Astrocyte (in vitro differentiated cells and primary cell): ENCODE measurements around the gene GNAQ. TPM values are rescaled to one million over a fixed set of nuclear protein-coding genes. Genes with fewer than 3 reads are reported as not detected.

Experiments
- DNase-seq: peaks from one replicate; pipeline ENCODE4 v3.0.0-alpha.2; 2010; ENCODE audit warnings: low read depth
- FAIRE-seq: peaks from 2 replicates; lab custom pipeline; 2011; peaks lifted over from hg19 to GRCh38; lab: Jason Lieb, UNC
- H2AFZ ChIP-seq: 2 replicates; pipeline ENCODE4 v1.6.0; 2012; ENCODE audit warnings: low read depth, low read length, inconsistent platforms
- H3K27ac ChIP-seq: 2 replicates; pipeline ENCODE4 v1.5.1; 2011; ENCODE audit warnings: low read depth, low read length, inconsistent platforms
- H3K27me3 ChIP-seq: 2 replicates; pipeline ENCODE4 v1.6.0; 2011; ENCODE audit warnings: low read length, inconsistent platforms; ENCODE audit not compliant: insufficient read depth
- H3K36me3 ChIP-seq: 2 replicates; pipeline ENCODE4 v1.5.1; 2011; ENCODE audit warnings: low read length, inconsistent platforms; ENCODE audit not compliant: insufficient read depth
- H3K4me1 ChIP-seq: 2 replicates; pipeline ENCODE4 v1.5.1; 2011; ENCODE audit warnings: low read length, inconsistent platforms; ENCODE audit not compliant: insufficient read depth
- H3K4me2 ChIP-seq: 2 replicates; pipeline ENCODE4 v1.6.0; 2012; ENCODE audit warnings: low read length, inconsistent platforms
- H3K4me3 ChIP-seq: 2 replicates; pipeline ENCODE4 v1.5.1; 2011; ENCODE audit warnings: low read depth, mild to moderate bottlenecking, low read length, inconsistent platforms; ENCODE audit not compliant: insufficient read depth
- H3K79me2 ChIP-seq: 2 replicates; pipeline ENCODE4 v1.6.0; 2012; ENCODE audit warnings: mild to moderate bottlenecking, low read length, inconsistent platforms; ENCODE audit not compliant: insufficient read depth
- H3K9ac ChIP-seq: 2 replicates; pipeline ENCODE4 v1.6.0; 2012; ENCODE audit warnings: mild to moderate bottlenecking, low read length, inconsistent platforms
- H3K9me3 ChIP-seq: 2 replicates; pipeline ENCODE4 v1.5.1; 2012; ENCODE audit warnings: low read depth, mild to moderate bottlenecking, low read length, inconsistent platforms; ENCODE audit not compliant: insufficient read depth
- H4K20me1 ChIP-seq: 2 replicates; pipeline ENCODE4 v1.6.0; 2012; ENCODE audit warnings: low read length, inconsistent platforms; ENCODE audit not compliant: insufficient read depth
- H3K27ac Mint-ChIP-seq: one replicate; pipeline ENCODE4 v1.8.0; 2021; ENCODE audit warnings: mild to moderate bottlenecking, mixed read lengths; ENCODE audit not compliant: unreplicated experiment
- H3K27me3 Mint-ChIP-seq: one replicate; pipeline ENCODE4 v1.8.0; 2021; ENCODE audit warnings: low read depth, mixed read lengths; ENCODE audit not compliant: unreplicated experiment
- H3K36me3 Mint-ChIP-seq: one replicate; pipeline ENCODE4 v1.8.0; 2021; ENCODE audit warnings: low read depth, mixed read lengths; ENCODE audit not compliant: unreplicated experiment
- H3K4me1 Mint-ChIP-seq: one replicate; pipeline ENCODE4 v1.8.0; 2021; ENCODE audit warnings: low read depth, mixed read lengths; ENCODE audit not compliant: unreplicated experiment
- H3K4me3 Mint-ChIP-seq: one replicate; pipeline ENCODE4 v1.8.0; 2021; ENCODE audit warnings: mild to moderate bottlenecking, moderate library complexity, mixed read lengths; ENCODE audit not compliant: unreplicated experiment
- H3K9me3 Mint-ChIP-seq: one replicate; pipeline ENCODE4 v1.8.0; 2021; ENCODE audit warnings: mild to moderate bottlenecking, mixed read lengths; ENCODE audit not compliant: unreplicated experiment
- CTCF ChIP-seq: IDR thresholded peaks from 2 replicates; pipeline ENCODE4 v1.5.1; 2011; ENCODE audit warnings: low read depth, mild to moderate bottlenecking, inconsistent platforms, low read length, moderate library complexity; ENCODE audit not compliant: insufficient read depth
- EZH2 ChIP-seq: IDR thresholded peaks from 2 replicates; pipeline ENCODE4 v1.6.1; 2012; ENCODE audit warnings: mild to moderate bottlenecking, low read length, inconsistent platforms; ENCODE audit not compliant: insufficient read depth
- total RNA-seq: library from RNA; stranded (reverse); gene quantifications from 2 replicates; pipeline ENCODE4 v1.2.1, GENCODE V29; 2021

GNAQ gene
- total RNA-seq, 1 donor from 2014 or later, result 74.9 TPM

- Mint-ChIP-seq H3K36me3 (peaks cover 12% of the 10 kb centered on the region), H3K27ac (no peak overlapping the region), H3K9me3 (no peaks in the 10 kb centered on the region), H3K4me1 (peaks cover 34% of the 10 kb centered on the region), H3K4me3 (no peak overlapping the region), H3K27me3 (no peaks in the 10 kb centered on the region)
- TF ChIP-seq EZH2, result no peak
- no peak for TF ChIP-seq CTCF
- no peaks in the 10 kb centered on the region for H3K36me3 ChIP-seq
- no peak overlapping the region for H3K4me3 ChIP-seq
- no peak overlapping the region for H3K27ac ChIP-seq
- H2AFZ ChIP-seq, result no peak overlapping the region
- H4K20me1 ChIP-seq, result peaks cover 11% of the 10 kb centered on the region
- H3K9me3 ChIP-seq, result no peaks in the 10 kb centered on the region
- H3K27me3 ChIP-seq, result no peaks in the 10 kb centered on the region
- no peak overlapping the region for H3K9ac ChIP-seq
- DNase-seq, result no peak
- FAIRE-seq, result no peak
- H3K79me2 ChIP-seq, result no peaks in the 10 kb centered on the region
- peaks cover 11% of the 10 kb centered on the region for H3K4me1 ChIP-seq
- H3K4me2 ChIP-seq, result no peak overlapping the region
Observed at GRCh38 chr9:77810637-77811119, 220.9 kb downstream of the GNAQ start.

GRCh38 chr9:77810047-77810446 is 221.6 kb downstream of the GNAQ start:
- H3K4me2 ChIP-seq, result no peak overlapping the region
- Mint-ChIP-seq H3K4me1 (peaks cover 34% of the 10 kb centered on the region), H3K36me3 (peaks cover 12% of the 10 kb centered on the region), H3K9me3 (no peaks in the 10 kb centered on the region), H3K4me3 (no peak overlapping the region), H3K27me3 (no peaks in the 10 kb centered on the region), H3K27ac (no peak overlapping the region)
- H3K4me3 ChIP-seq, result no peak overlapping the region
- H3K36me3 ChIP-seq, result no peaks in the 10 kb centered on the region
- H2AFZ ChIP-seq, result no peak overlapping the region
- DNase-seq (no peak), FAIRE-seq (no peak)
- no peak overlapping the region for H3K9ac ChIP-seq
- H3K4me1 ChIP-seq, result peaks cover 11% of the 10 kb centered on the region
- H3K27ac ChIP-seq, result no peak overlapping the region
- no peak for TF ChIP-seq EZH2
- TF ChIP-seq CTCF, result no peak
- H3K79me2 ChIP-seq, result no peaks in the 10 kb centered on the region
- no peaks in the 10 kb centered on the region for H3K27me3 ChIP-seq
- no peaks in the 10 kb centered on the region for H3K9me3 ChIP-seq
- peaks cover 11% of the 10 kb centered on the region for H4K20me1 ChIP-seq

- H3K27ac ChIP-seq, result no peak overlapping the region
- H3K4me3 ChIP-seq, result no peak overlapping the region
- H3K9me3 ChIP-seq, result no peaks in the 10 kb centered on the region
- peaks cover 11% of the 10 kb centered on the region for H4K20me1 ChIP-seq
- no peak overlapping the region for H2AFZ ChIP-seq
- H3K4me2 ChIP-seq, result no peak overlapping the region
- no peaks in the 10 kb centered on the region for H3K79me2 ChIP-seq
- Mint-ChIP-seq H3K27ac (no peak overlapping the region), H3K4me3 (no peak overlapping the region), H3K4me1 (peaks cover 34% of the 10 kb centered on the region), H3K27me3 (no peaks in the 10 kb centered on the region), H3K36me3 (peaks cover 12% of the 10 kb centered on the region), H3K9me3 (no peaks in the 10 kb centered on the region)
- FAIRE-seq (no peak), DNase-seq (peak; percentile 66)
- no peaks in the 10 kb centered on the region for H3K36me3 ChIP-seq
- no peak overlapping the region for H3K9ac ChIP-seq
- TF ChIP-seq CTCF, result no peak
- TF ChIP-seq EZH2, result no peak
- H3K4me1 ChIP-seq, result peaks cover 11% of the 10 kb centered on the region
- no peaks in the 10 kb centered on the region for H3K27me3 ChIP-seq
Observed at GRCh38 chr9:77809552-77809951, 222.1 kb downstream of the GNAQ start.
